H1 (cell line): ENCODE data around the gene RIPOR2.
"Not testable (repeated sequence)": the region's sequence is repeated elsewhere in the genome, so short reads cannot be mapped to it uniquely, and the experiment has no call there.

Source experiments
- BRCA1 ChIP-seq: IDR thresholded peaks from 2 replicates; pipeline ENCODE4 v1.6.1; 2012; ENCODE audit warnings: low read depth, low read length, improper control_type of control experiment
- EZH2 ChIP-seq: fragments of 200-600 bp; sonication (generic); IDR thresholded peaks from 2 replicates; pipeline ENCODE4 v1.7.1; 2012; ENCODE audit warnings: low read depth, mild to moderate bottlenecking, moderate library complexity, low read length, inconsistent platforms; ENCODE audit not compliant: severe bottlenecking
- HDAC2 ChIP-seq, 2 experiments: fragments of 300-600 bp in 1 of 2; sonication (generic) in 1 of 2; IDR thresholded peaks; 2 replicates each; pipeline ENCODE4 v1.6.1; 2011 to 2012; ENCODE audit warnings: low read depth in 2 of 2, low read length in 2 of 2, mild to moderate bottlenecking in 2 of 2, moderate library complexity in 2 of 2, borderline replicate concordance in 1 of 2, inconsistent platforms in 1 of 2
- JUN ChIP-seq: IDR thresholded peaks from 2 replicates; pipeline ENCODE4 v1.6.1; 2011; ENCODE audit warnings: low read depth, mild to moderate bottlenecking, improper control_type of control experiment, low read length
- POLR2A ChIP-seq, 2 experiments: IDR thresholded peaks; 1 replicate in 1 of 2; 2 replicates in 1 of 2; pipeline ENCODE4 v1.6.1; 2011; ENCODE audit warnings: low read depth in 2 of 2, low read length in 2 of 2, mild to moderate bottlenecking in 2 of 2; ENCODE audit errors: control extremely low read depth in 1 of 2
- RAD21 ChIP-seq, 2 experiments: IDR thresholded peaks in 1 of 2; conservative IDR thresholded peaks in 1 of 2; 2 replicates each; pipeline ENCODE4 v1.6.1; 2011; ENCODE audit warnings: low read depth in 2 of 2, low read length in 2 of 2, improper control_type of control experiment in 1 of 2, inconsistent platforms in 1 of 2, mild to moderate bottlenecking in 1 of 2, moderate library complexity in 1 of 2
- TF ChIP-seq, protein P1 (sequence below), 3 experiments: IDR thresholded peaks; 1 replicate in 2 of 3; 2 replicates in 1 of 3; pipeline versions ENCODE4 v1.5.1 to v1.6.1; 2011; ENCODE audit warnings: low read length in 3 of 3, mild to moderate bottlenecking in 3 of 3, inconsistent platforms in 2 of 3, low read depth in 1 of 3, moderate library complexity in 1 of 3; ENCODE audit not compliant: insufficient read depth in 1 of 3; ENCODE audit errors: control extremely low read depth in 1 of 3

- not testable (repeated sequence) for TF ChIP-seq POLR2A (IDR thresholded peaks at IDR 0.05; ENCODE audit: control extremely low read depth in 1 of 2, low read depth in 2 of 2, low read length in 2 of 2); EZH2; HDAC2 (IDR thresholded peaks at IDR 0.05; ENCODE audit: borderline replicate concordance in 1 of 2, low read depth in 2 of 2, low read length in 2 of 2); JUN; RAD21 (IDR thresholded peaks at IDR 0.05 in 1 of 2, conservative IDR thresholded peaks at IDR 0.05 in 1 of 2; ENCODE audit: low read depth in 2 of 2, low read length in 2 of 2); BRCA1
- TF ChIP-seq, protein P1, sequence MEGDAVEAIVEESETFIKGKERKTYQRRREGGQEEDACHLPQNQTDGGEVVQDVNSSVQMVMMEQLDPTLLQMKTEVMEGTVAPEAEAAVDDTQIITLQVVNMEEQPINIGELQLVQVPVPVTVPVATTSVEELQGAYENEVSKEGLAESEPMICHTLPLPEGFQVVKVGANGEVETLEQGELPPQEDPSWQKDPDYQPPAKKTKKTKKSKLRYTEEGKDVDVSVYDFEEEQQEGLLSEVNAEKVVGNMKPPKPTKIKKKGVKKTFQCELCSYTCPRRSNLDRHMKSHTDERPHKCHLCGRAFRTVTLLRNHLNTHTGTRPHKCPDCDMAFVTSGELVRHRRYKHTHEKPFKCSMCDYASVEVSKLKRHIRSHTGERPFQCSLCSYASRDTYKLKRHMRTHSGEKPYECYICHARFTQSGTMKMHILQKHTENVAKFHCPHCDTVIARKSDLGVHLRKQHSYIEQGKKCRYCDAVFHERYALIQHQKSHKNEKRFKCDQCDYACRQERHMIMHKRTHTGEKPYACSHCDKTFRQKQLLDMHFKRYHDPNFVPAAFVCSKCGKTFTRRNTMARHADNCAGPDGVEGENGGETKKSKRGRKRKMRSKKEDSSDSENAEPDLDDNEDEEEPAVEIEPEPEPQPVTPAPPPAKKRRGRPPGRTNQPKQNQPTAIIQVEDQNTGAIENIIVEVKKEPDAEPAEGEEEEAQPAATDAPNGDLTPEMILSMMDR (IDR thresholded peaks at IDR 0.05; ENCODE audit: control extremely low read depth in 1 of 3, insufficient read depth in 1 of 3, low read depth in 1 of 3, low read length in 3 of 3): not testable (repeated sequence)
Measured at GRCh38 chr6:24754378-24754777, 181.4 kb downstream of the RIPOR2 start.
